ENCODE results near the gene ADAMTS3. TPM values are rescaled to one million over a fixed set of nuclear protein-coding genes. Genes with fewer than 3 reads are reported as not detected.

The ADAMTS3 gene
- polyA plus RNA-seq, 1 donor (not counting 4 experiments of a cell fraction or from before 2014, with no cell fraction given), result 0.09 TPM

DNA sequence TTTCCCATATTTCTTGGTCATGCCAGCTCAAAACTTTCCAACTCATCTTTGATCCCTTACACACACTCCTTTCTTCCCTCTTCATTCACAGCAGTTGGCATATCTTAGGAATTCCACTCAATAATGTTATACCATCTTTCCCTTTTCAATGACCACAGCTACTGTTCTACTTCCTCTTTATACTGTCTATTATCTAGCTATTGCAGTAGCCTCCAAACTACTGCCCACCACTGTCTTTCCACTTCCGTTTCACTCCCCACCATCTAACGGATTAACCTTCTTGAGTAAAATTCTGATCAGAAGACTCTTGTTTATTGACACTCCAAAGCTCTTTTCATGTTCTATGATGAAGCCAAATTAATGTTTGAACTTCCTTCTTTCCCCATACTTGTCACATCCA, 55.8 kb downstream of the ADAMTS3 start:
- TF ChIP-seq, protein P1, sequence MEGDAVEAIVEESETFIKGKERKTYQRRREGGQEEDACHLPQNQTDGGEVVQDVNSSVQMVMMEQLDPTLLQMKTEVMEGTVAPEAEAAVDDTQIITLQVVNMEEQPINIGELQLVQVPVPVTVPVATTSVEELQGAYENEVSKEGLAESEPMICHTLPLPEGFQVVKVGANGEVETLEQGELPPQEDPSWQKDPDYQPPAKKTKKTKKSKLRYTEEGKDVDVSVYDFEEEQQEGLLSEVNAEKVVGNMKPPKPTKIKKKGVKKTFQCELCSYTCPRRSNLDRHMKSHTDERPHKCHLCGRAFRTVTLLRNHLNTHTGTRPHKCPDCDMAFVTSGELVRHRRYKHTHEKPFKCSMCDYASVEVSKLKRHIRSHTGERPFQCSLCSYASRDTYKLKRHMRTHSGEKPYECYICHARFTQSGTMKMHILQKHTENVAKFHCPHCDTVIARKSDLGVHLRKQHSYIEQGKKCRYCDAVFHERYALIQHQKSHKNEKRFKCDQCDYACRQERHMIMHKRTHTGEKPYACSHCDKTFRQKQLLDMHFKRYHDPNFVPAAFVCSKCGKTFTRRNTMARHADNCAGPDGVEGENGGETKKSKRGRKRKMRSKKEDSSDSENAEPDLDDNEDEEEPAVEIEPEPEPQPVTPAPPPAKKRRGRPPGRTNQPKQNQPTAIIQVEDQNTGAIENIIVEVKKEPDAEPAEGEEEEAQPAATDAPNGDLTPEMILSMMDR (optimal IDR thresholded peaks at IDR 0.05 in 1 of 3, IDR thresholded peaks at IDR 0.05 in 1 of 3, conservative IDR thresholded peaks at IDR 0.05 in 1 of 3; ENCODE audit: extremely low read depth in 1 of 3, insufficient read depth in 2 of 3, low read length in 3 of 3), result no peak
- H3K4me3 ChIP-seq (ENCODE audit: control insufficient read depth in 2 of 3, extremely low read depth in 1 of 3, insufficient read depth in 2 of 3, low read depth in 1 of 3, low read length in 3 of 3), result no peak overlapping the region
- no peaks in the 10 kb centered on the region for H4K20me1 ChIP-seq (ENCODE audit: control insufficient read depth, extremely low read depth, insufficient read depth, low read length)
- H3K4me2 ChIP-seq (ENCODE audit: control insufficient read depth, extremely low read depth, insufficient read depth, low read depth, low read length), result no peak overlapping the region
- no peaks in the 10 kb centered on the region for H3K9me3 ChIP-seq (ENCODE audit: control insufficient read depth, low read depth, low read length)
- H3K27me3 ChIP-seq (ENCODE audit: control insufficient read depth, extremely low read depth, insufficient read depth, low read length), result no peaks in the 10 kb centered on the region
- H2AFZ ChIP-seq (ENCODE audit: control insufficient read depth, low read length), result no peak overlapping the region
- H3K36me3 ChIP-seq (ENCODE audit: control insufficient read depth in 2 of 2, extremely low read depth in 1 of 2, insufficient read depth in 2 of 2, low read length in 2 of 2), result no peaks in the 10 kb centered on the region
- dilution Hi-C loops (cut with MboI; ENCODE audit: extremely low pct_ligation_motif_present, low sequenced_read_pairs), result no loop called here
- H3K9ac ChIP-seq (ENCODE audit: control insufficient read depth, extremely low read depth, insufficient read depth, low read length), result no peak overlapping the region
- DNase-seq (ENCODE audit: low read depth, low spot score) (no peak), FAIRE-seq (no peak)
- no peaks in the 10 kb centered on the region for H3K9me1 ChIP-seq (ENCODE audit: control insufficient read depth, extremely low read depth, insufficient read depth, low read length)
- no peaks in the 10 kb centered on the region for H3K4me1 ChIP-seq (ENCODE audit: control insufficient read depth, extremely low read depth, insufficient read depth, low read length)
- no peak overlapping the region for H3K27ac ChIP-seq (ENCODE audit: control insufficient read depth, insufficient read depth, low read length)
- no peaks in the 10 kb centered on the region for H3K79me2 ChIP-seq (ENCODE audit: control insufficient read depth, insufficient read depth, low read length)

GRCh38 chr4:72507860-72508419, 61.1 kb downstream of the ADAMTS3 start:
- no peak overlapping the region for H3K9ac ChIP-seq (ENCODE audit: control insufficient read depth, extremely low read depth, insufficient read depth, low read length)
- no peaks in the 10 kb centered on the region for H3K9me1 ChIP-seq (ENCODE audit: control insufficient read depth, extremely low read depth, insufficient read depth, low read length)
- dilution Hi-C loops (cut with MboI; ENCODE audit: extremely low pct_ligation_motif_present, low sequenced_read_pairs), result no loop called here
- no peaks in the 10 kb centered on the region for H3K9me3 ChIP-seq (ENCODE audit: control insufficient read depth, low read depth, low read length)
- DNase-seq (ENCODE audit: low read depth, low spot score) (no peak), FAIRE-seq (no peak)
- no peaks in the 10 kb centered on the region for H3K36me3 ChIP-seq (ENCODE audit: control insufficient read depth in 2 of 2, extremely low read depth in 1 of 2, insufficient read depth in 2 of 2, low read length in 2 of 2)
- no peak overlapping the region for H3K4me3 ChIP-seq (ENCODE audit: control insufficient read depth in 2 of 3, extremely low read depth in 1 of 3, insufficient read depth in 2 of 3, low read depth in 1 of 3, low read length in 3 of 3)
- H3K79me2 ChIP-seq (ENCODE audit: control insufficient read depth, insufficient read depth, low read length), result no peaks in the 10 kb centered on the region
- H3K4me2 ChIP-seq (ENCODE audit: control insufficient read depth, extremely low read depth, insufficient read depth, low read depth, low read length), result no peak overlapping the region
- H3K27ac ChIP-seq (ENCODE audit: control insufficient read depth, insufficient read depth, low read length), result no peak overlapping the region
- no peak overlapping the region for H2AFZ ChIP-seq (ENCODE audit: control insufficient read depth, low read length)
- H3K27me3 ChIP-seq (ENCODE audit: control insufficient read depth, extremely low read depth, insufficient read depth, low read length), result no peaks in the 10 kb centered on the region
- H4K20me1 ChIP-seq (ENCODE audit: control insufficient read depth, extremely low read depth, insufficient read depth, low read length), result no peaks in the 10 kb centered on the region
- TF ChIP-seq, protein P1 (optimal IDR thresholded peaks at IDR 0.05 in 1 of 3, IDR thresholded peaks at IDR 0.05 in 1 of 3, conservative IDR thresholded peaks at IDR 0.05 in 1 of 3; ENCODE audit: extremely low read depth in 1 of 3, insufficient read depth in 2 of 3, low read length in 3 of 3), result no peak
- no peak for TF ChIP-seq EZH2 (IDR thresholded peaks at IDR 0.05; ENCODE audit: low read length)
- H3K4me1 ChIP-seq (ENCODE audit: control insufficient read depth, extremely low read depth, insufficient read depth, low read length), result no peaks in the 10 kb centered on the region

Measured in keratinocyte (primary cell).